ENCODE results near the gene UBE2E2. TPM values are rescaled to one million over a fixed set of nuclear protein-coding genes. Genes with fewer than 3 reads are reported as not detected.
"Not testable (repeated sequence)": the region's sequence is repeated elsewhere in the genome, so short reads cannot be mapped to it uniquely, and the experiment has no call there.

Gene UBE2E2
- polyA plus RNA-seq, 2 donors: 16.6 to 21.0 TPM

- Histone ChIP-seq H3K27me3 (ENCODE audit: control insufficient read depth in 1 of 2, insufficient read depth in 2 of 2, low read length in 2 of 2) (no peaks in the 10 kb centered on the region), H3K27ac (ENCODE audit: low read depth in 2 of 2, low read length in 1 of 2) (no peak overlapping the region), H3K36me3 (ENCODE audit: control insufficient read depth in 2 of 2, insufficient read depth in 2 of 2, low read length in 1 of 2) (no peaks in the 10 kb centered on the region), H3K4me1 (ENCODE audit: control insufficient read depth in 2 of 2, insufficient read depth in 2 of 2, low read length in 1 of 2) (no peaks in the 10 kb centered on the region), H3K9me3 (ENCODE audit: control insufficient read depth in 2 of 2, insufficient read depth in 1 of 2, low read depth in 1 of 2, low read length in 1 of 2) (no peaks in the 10 kb centered on the region), H3K4me3 (ENCODE audit: low read depth in 1 of 2, low read length in 2 of 2) (no peak overlapping the region)
- 82 to 90% methylated on average over 1 of the region's 1 CpG for WGBS, 2 donors
Measured at GRCh38 chr3:23330568-23330967, 127.4 kb downstream of the UBE2E2 start.

GRCh38 chr3:23331141-23331935, 128.2 kb downstream of the UBE2E2 start:
- no peaks in the 10 kb centered on the region for H3K36me3 ChIP-seq (ENCODE audit: control insufficient read depth in 2 of 2, insufficient read depth in 2 of 2, low read length in 1 of 2)
- WGBS, 2 donors: 81% methylated on average over 1 of the region's 1 CpG

GRCh38 chr3:23333633-23334032, 130.5 kb downstream of the UBE2E2 start:
- Histone ChIP-seq H3K4me1 (ENCODE audit: control insufficient read depth in 2 of 2, insufficient read depth in 2 of 2, low read length in 1 of 2) (no peaks in the 10 kb centered on the region), H3K9me3 (ENCODE audit: control insufficient read depth in 2 of 2, insufficient read depth in 1 of 2, low read depth in 1 of 2, low read length in 1 of 2) (no peaks in the 10 kb centered on the region), H3K4me3 (ENCODE audit: low read depth in 1 of 2, low read length in 2 of 2) (no peak overlapping the region), H3K27me3 (ENCODE audit: control insufficient read depth in 1 of 2, insufficient read depth in 2 of 2, low read length in 2 of 2) (no peaks in the 10 kb centered on the region), H3K27ac (ENCODE audit: low read depth in 2 of 2, low read length in 1 of 2) (no peak overlapping the region), H3K36me3 (ENCODE audit: control insufficient read depth in 2 of 2, insufficient read depth in 2 of 2, low read length in 1 of 2) (no peaks in the 10 kb centered on the region)
- WGBS, 2 donors: 81 to 84% methylated on average over 2 of the region's 2 CpGs

More at GRCh38 chr3:23331141-23331935, 128.2 kb downstream of the UBE2E2 start:
- Histone ChIP-seq H3K27me3 (ENCODE audit: control insufficient read depth in 1 of 2, insufficient read depth in 2 of 2, low read length in 2 of 2) (no peaks in the 10 kb centered on the region), H3K9me3 (ENCODE audit: control insufficient read depth in 2 of 2, insufficient read depth in 1 of 2, low read depth in 1 of 2, low read length in 1 of 2) (no peaks in the 10 kb centered on the region), H3K4me1 (ENCODE audit: control insufficient read depth in 2 of 2, insufficient read depth in 2 of 2, low read length in 1 of 2) (no peaks in the 10 kb centered on the region), H3K27ac (ENCODE audit: low read depth in 2 of 2, low read length in 1 of 2) (no peak overlapping the region), H3K4me3 (ENCODE audit: low read depth in 1 of 2, low read length in 2 of 2) (no peak overlapping the region)

GRCh38 chr3:23336853-23337252, 133.7 kb downstream of the UBE2E2 start:
- H3K27me3 ChIP-seq (ENCODE audit: control insufficient read depth in 1 of 2, insufficient read depth in 2 of 2, low read length in 2 of 2); H3K36me3 ChIP-seq (ENCODE audit: control insufficient read depth in 2 of 2, insufficient read depth in 2 of 2, low read length in 1 of 2); H3K9me3 ChIP-seq (ENCODE audit: control insufficient read depth in 2 of 2, insufficient read depth in 1 of 2, low read depth in 1 of 2, low read length in 1 of 2); H3K4me3 ChIP-seq (ENCODE audit: low read depth in 1 of 2, low read length in 2 of 2); H3K27ac ChIP-seq (ENCODE audit: low read depth in 2 of 2, low read length in 1 of 2); H3K4me1 ChIP-seq (ENCODE audit: control insufficient read depth in 2 of 2, insufficient read depth in 2 of 2, low read length in 1 of 2): not testable (repeated sequence)
- WGBS, 2 donors: 97 to 98% methylated on average over 4 of the region's 4 CpGs

- Histone ChIP-seq H3K27ac (ENCODE audit: low read depth in 2 of 2, low read length in 1 of 2) (no peak overlapping the region), H3K4me3 (ENCODE audit: low read depth in 1 of 2, low read length in 2 of 2) (no peak overlapping the region), H3K4me1 (ENCODE audit: control insufficient read depth in 2 of 2, insufficient read depth in 2 of 2, low read length in 1 of 2) (no peaks in the 10 kb centered on the region), H3K36me3 (ENCODE audit: control insufficient read depth in 2 of 2, insufficient read depth in 2 of 2, low read length in 1 of 2) (no peaks in the 10 kb centered on the region), H3K27me3 (ENCODE audit: control insufficient read depth in 1 of 2, insufficient read depth in 2 of 2, low read length in 2 of 2) (no peaks in the 10 kb centered on the region), H3K9me3 (ENCODE audit: control insufficient read depth in 2 of 2, insufficient read depth in 1 of 2, low read depth in 1 of 2, low read length in 1 of 2) (no peaks in the 10 kb centered on the region)
- WGBS, 2 donors: 28 to 44% methylated on average over 1 of the region's 1 CpG
Measured at GRCh38 chr3:23341147-23341838, 138.2 kb downstream of the UBE2E2 start.

GRCh38 chr3:23342343-23342742, 139.2 kb downstream of the UBE2E2 start:
- Histone ChIP-seq H3K4me3 (ENCODE audit: low read depth in 1 of 2, low read length in 2 of 2) (no peak overlapping the region), H3K27ac (ENCODE audit: low read depth in 2 of 2, low read length in 1 of 2) (no peak overlapping the region), H3K27me3 (ENCODE audit: control insufficient read depth in 1 of 2, insufficient read depth in 2 of 2, low read length in 2 of 2) (no peaks in the 10 kb centered on the region), H3K4me1 (ENCODE audit: control insufficient read depth in 2 of 2, insufficient read depth in 2 of 2, low read length in 1 of 2) (no peaks in the 10 kb centered on the region), H3K36me3 (ENCODE audit: control insufficient read depth in 2 of 2, insufficient read depth in 2 of 2, low read length in 1 of 2) (no peaks in the 10 kb centered on the region), H3K9me3 (ENCODE audit: control insufficient read depth in 2 of 2, insufficient read depth in 1 of 2, low read depth in 1 of 2, low read length in 1 of 2) (no peaks in the 10 kb centered on the region)
- WGBS, 2 donors: 86 to 91% methylated on average over 4 of the region's 4 CpGs

- Histone ChIP-seq H3K4me3 (ENCODE audit: low read depth in 1 of 2, low read length in 2 of 2) (no peak overlapping the region), H3K36me3 (ENCODE audit: control insufficient read depth in 2 of 2, insufficient read depth in 2 of 2, low read length in 1 of 2) (no peaks in the 10 kb centered on the region), H3K9me3 (ENCODE audit: control insufficient read depth in 2 of 2, insufficient read depth in 1 of 2, low read depth in 1 of 2, low read length in 1 of 2) (no peaks in the 10 kb centered on the region), H3K4me1 (ENCODE audit: control insufficient read depth in 2 of 2, insufficient read depth in 2 of 2, low read length in 1 of 2) (no peaks in the 10 kb centered on the region), H3K27ac (ENCODE audit: low read depth in 2 of 2, low read length in 1 of 2) (no peak overlapping the region), H3K27me3 (ENCODE audit: control insufficient read depth in 1 of 2, insufficient read depth in 2 of 2, low read length in 2 of 2) (no peaks in the 10 kb centered on the region)
- WGBS, 2 donors: 93 to 96% methylated on average over 7 of the region's 7 CpGs
Measured at GRCh38 chr3:23343509-23343908, 140.4 kb downstream of the UBE2E2 start.

- 69 to 75% methylated on average over 1 of the region's 1 CpG for WGBS, 2 donors
- Histone ChIP-seq H3K9me3 (ENCODE audit: control insufficient read depth in 2 of 2, insufficient read depth in 1 of 2, low read depth in 1 of 2, low read length in 1 of 2) (no peaks in the 10 kb centered on the region), H3K27ac (ENCODE audit: low read depth in 2 of 2, low read length in 1 of 2) (no peak overlapping the region), H3K36me3 (ENCODE audit: control insufficient read depth in 2 of 2, insufficient read depth in 2 of 2, low read length in 1 of 2) (no peaks in the 10 kb centered on the region), H3K4me1 (ENCODE audit: control insufficient read depth in 2 of 2, insufficient read depth in 2 of 2, low read length in 1 of 2) (no peaks in the 10 kb centered on the region), H3K27me3 (ENCODE audit: control insufficient read depth in 1 of 2, insufficient read depth in 2 of 2, low read length in 2 of 2) (no peaks in the 10 kb centered on the region), H3K4me3 (ENCODE audit: low read depth in 1 of 2, low read length in 2 of 2) (no peak overlapping the region)
Measured at GRCh38 chr3:23344886-23345285, 141.8 kb downstream of the UBE2E2 start.

GRCh38 chr3:23349444-23349843, 146.3 kb downstream of the UBE2E2 start:
- WGBS, 2 donors: 96% methylated on average over 15 of the region's 15 CpGs
- not testable (repeated sequence) for H3K9me3 ChIP-seq (ENCODE audit: control insufficient read depth in 2 of 2, insufficient read depth in 1 of 2, low read depth in 1 of 2, low read length in 1 of 2); H3K27ac ChIP-seq (ENCODE audit: low read depth in 2 of 2, low read length in 1 of 2); H3K4me1 ChIP-seq (ENCODE audit: control insufficient read depth in 2 of 2, insufficient read depth in 2 of 2, low read length in 1 of 2); H3K4me3 ChIP-seq (ENCODE audit: low read depth in 1 of 2, low read length in 2 of 2); H3K36me3 ChIP-seq (ENCODE audit: control insufficient read depth in 2 of 2, insufficient read depth in 2 of 2, low read length in 1 of 2); H3K27me3 ChIP-seq (ENCODE audit: control insufficient read depth in 1 of 2, insufficient read depth in 2 of 2, low read length in 2 of 2)

GRCh38 chr3:23356169-23356568, 153.0 kb downstream of the UBE2E2 start:
- WGBS, 2 donors: 91 to 93% methylated on average over 3 of the region's 3 CpGs
- Histone ChIP-seq H3K27ac (ENCODE audit: low read depth in 2 of 2, low read length in 1 of 2) (no peak overlapping the region), H3K27me3 (ENCODE audit: control insufficient read depth in 1 of 2, insufficient read depth in 2 of 2, low read length in 2 of 2) (no peaks in the 10 kb centered on the region), H3K4me3 (ENCODE audit: low read depth in 1 of 2, low read length in 2 of 2) (no peak overlapping the region), H3K36me3 (ENCODE audit: control insufficient read depth in 2 of 2, insufficient read depth in 2 of 2, low read length in 1 of 2) (no peaks in the 10 kb centered on the region), H3K9me3 (ENCODE audit: control insufficient read depth in 2 of 2, insufficient read depth in 1 of 2, low read depth in 1 of 2, low read length in 1 of 2) (no peaks in the 10 kb centered on the region), H3K4me1 (ENCODE audit: control insufficient read depth in 2 of 2, insufficient read depth in 2 of 2, low read length in 1 of 2) (no peaks in the 10 kb centered on the region)
